HK-2 (cell line): ENCODE results near the gene CRTC2.
A peak's percentile ranks its signal among the peaks of the same experiment; 100 is the strongest.
"Not testable (repeated sequence)": the region's sequence is repeated elsewhere in the genome, so short reads cannot be mapped to it uniquely, and the experiment has no call there.

Experiments used
- DNase-seq: peaks from one replicate; pipeline ENCODE4 v3.0.0-alpha.2; 2018; ENCODE audit not compliant: unreplicated experiment

Gene CRTC2, protein sequence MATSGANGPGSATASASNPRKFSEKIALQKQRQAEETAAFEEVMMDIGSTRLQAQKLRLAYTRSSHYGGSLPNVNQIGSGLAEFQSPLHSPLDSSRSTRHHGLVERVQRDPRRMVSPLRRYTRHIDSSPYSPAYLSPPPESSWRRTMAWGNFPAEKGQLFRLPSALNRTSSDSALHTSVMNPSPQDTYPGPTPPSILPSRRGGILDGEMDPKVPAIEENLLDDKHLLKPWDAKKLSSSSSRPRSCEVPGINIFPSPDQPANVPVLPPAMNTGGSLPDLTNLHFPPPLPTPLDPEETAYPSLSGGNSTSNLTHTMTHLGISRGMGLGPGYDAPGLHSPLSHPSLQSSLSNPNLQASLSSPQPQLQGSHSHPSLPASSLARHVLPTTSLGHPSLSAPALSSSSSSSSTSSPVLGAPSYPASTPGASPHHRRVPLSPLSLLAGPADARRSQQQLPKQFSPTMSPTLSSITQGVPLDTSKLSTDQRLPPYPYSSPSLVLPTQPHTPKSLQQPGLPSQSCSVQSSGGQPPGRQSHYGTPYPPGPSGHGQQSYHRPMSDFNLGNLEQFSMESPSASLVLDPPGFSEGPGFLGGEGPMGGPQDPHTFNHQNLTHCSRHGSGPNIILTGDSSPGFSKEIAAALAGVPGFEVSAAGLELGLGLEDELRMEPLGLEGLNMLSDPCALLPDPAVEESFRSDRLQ

DNA sequence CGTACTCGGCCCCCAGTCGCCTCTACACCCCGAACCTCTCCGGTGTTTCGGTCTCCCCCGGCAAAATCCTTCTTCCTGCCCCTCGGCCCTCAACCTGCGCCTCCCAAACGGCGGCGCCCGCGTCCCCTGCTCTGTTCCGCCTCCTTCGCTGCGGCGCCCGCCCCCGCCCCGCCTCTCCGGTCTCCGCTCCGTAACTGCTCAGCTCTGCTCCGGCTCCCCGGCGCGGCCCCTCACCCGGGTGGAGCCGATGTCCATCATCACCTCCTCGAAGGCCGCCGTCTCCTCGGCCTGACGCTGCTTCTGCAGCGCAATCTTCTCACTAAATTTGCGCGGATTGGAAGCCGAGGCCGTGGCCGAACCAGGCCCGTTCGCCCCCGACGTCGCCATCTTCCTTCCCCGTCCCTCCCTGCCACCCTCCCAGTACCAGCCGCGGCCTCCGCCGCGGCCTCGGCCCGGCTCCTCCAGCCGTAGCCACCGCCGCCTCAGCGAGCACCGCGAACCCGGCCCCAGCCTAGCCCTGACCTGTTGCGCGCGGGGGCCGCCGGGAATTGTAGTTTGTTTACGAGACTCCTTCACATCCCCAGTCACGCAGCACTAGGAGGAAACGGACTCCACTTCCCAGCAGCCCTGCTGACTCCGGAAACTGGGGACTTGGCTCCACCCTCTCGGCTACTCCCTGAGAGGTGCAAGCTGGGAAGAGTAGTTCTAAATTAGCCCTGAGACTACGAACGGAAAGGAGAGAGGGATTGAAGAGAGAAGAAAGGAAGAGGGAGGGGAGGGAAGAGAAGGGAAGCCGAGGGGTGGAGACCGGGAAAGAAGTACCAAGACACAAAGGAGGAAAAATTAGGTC lies at the start of gene CRTC2:
TSS of gene CRTC2 (minus strand) at position 502 of the 850 bp plus-strand sequence. CDS start at position 387, 115 bp downstream.
- DNase-seq: peak; percentile 98

DNA sequence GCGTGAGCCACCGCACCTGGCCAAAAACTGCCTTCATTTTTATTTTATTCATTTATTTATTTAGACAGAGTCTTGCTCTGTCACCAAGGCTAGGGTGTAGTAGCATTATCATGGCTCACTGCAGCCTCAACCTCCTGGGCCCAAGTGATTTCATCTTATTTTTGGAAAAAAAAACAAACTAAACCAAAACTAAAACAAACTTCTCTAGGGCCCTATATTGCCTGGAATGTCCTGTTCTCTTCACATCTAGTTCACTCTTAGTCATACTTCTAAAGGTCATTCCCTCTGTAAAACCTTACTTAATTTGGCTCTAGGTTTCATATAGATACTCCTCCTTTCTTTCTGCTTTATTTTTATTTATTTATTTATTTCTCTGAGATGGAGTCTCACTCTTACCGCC lies 47.7 kb upstream of the CRTC2 start:
- DNase-seq: no peak

DNA sequence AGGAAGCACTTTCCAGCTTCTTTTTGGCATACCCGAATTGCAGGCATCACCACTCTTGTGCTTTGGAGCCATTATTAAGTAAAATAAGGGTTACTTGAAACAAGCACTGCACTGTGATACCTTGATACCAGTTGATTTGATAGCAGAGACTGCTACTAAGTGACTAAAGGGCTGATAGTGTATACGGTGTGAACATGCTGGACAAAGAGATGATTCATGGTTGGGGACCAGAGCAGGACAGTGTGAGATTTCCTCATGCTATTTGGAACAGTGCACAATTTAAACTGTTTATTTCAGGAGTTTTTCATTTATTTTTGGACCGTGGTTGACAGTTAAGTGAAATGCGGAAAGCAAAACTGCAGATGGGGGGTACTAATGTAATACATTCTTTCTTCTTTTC lies 42.0 kb upstream of the CRTC2 start:
- DNase-seq: no peak

DNA sequence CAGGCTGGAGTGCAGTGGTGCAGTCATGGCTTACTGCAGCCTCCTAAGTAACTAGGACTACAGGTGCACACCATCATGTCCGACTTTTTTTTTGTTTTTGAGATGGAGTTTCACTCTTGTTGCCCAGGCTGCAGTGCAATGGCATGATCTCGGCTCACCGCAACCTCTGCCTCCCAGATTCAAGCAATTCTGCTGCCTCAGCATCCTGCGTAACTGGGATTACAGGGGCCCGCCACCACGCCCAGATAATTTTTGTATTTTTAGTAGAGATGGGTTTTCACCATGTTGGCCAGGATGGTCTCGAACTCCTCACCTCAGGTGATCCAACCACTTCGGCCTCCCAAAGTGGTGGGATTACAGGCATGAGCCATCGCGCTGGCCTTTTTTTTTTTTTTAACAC lies 38.5 kb upstream of the CRTC2 start:
- DNase-seq: not testable (repeated sequence)

DNA sequence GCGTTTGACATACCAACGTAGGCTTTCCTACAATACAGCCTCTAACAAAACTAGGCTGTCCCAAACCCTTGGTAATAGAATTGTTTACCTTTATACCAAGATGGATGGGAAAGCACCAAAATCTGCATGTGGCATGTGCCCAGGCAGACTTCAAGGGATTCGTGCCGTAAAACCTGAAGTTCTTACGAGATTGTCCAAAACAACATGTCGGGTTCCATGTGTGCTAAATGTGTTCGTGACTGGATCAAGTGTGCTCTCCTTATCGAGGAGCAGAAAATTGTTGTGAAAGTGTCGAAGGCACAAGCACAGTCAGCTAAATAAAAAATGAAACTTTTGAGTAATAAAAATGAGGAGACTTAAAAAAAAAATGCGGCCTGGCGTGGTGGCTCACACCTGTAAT lies 37.2 kb upstream of the CRTC2 start:
- DNase-seq: no peak

DNA sequence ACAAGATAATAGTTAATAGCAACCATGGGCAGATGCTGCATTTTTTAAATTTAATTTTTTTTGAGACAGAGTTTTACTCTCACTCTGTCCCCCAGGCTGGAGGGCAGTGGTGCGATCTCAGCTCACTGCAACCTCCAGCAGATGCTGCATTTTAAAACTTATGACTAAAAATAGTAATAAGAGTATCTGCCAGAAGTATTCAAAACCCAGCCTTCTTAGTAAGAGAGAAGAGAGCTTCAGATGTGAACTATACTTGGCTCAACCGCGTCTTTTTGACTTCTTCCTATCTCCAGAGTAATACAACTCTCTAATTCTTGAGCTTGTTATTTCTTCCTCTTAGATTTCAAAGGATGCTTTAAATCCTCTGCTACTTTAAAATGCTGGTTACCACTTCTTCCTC lies 36.8 kb upstream of the CRTC2 start:
- no peak for DNase-seq

DNA sequence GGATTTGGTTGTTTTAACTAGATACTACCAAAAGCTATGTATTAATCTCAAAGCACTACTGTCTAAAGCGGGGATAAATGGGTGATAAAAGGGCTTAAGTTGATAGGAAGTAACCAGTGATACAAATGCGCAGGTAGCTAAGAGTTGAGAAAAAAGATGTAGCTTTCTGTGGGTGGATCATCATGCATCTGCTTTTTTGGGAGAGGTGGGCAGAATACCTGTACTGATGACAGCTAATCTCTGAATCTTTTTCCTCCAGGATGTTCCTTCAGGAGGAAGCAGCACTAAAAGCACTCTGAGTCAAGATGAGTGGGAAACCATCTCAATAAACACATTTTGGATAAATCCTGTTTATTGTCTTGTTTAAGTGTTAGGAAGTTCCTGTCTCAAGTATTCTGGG lies 33.4 kb upstream of the CRTC2 start:
- DNase-seq: no peak

DNA sequence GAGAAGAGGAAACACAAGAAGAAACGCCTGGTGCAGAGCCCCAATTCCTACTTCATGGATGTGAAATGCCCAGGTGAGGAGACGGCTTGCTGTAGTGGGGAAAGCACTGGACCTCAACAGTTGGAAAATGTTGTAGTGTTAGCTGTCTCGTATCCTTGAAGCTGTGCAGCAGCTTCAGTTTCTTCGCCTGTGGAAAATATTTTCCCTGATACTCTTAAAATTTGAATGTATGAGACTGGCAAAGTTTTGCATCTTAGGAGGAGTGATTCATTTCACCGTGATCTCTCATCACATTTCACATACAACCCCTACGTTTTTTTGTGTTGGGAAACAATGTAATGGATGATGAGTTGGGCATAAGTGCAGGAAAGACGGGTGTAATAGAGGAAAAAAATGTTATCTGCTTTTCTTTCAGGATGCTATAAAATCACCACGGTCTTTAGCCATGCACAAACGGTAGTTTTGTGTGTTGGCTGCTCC lies 32.8 kb upstream of the CRTC2 start:
- DNase-seq: no peak

DNA sequence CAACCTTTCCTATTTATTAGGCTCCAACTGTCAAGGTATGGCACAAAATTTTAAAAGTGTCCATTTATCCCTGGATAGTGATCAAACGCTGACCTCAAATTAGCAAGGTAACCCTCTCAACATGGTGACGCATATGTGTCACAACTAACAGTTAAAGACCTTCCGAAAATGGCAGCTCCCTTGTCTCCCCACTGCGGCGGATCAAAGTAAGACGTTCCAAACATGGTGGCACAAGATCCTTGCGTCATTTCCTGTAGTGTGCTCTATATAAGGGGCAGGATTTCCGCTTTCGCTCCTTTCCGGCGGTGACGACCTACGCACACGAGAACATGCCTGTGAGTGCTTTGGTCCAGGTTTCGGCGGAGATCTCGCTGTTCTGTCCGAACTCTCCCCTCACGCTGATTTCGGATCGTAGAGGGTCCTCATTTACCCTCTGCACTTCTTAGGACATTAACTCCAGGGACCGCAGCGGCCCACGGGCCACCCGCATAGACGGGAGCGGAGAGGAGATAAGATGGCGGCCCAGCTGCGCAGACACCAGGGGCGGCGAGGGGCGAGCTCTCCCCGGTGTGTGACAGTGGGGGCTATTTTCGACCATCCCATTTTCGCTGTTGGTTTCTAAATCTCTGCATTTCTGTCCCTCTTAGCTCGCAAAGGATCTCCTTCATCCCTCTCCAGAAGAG lies 32.2 kb upstream of the CRTC2 start, which contains the start of gene RPS27:
TSS of gene RPS27 (plus strand) at position 295 of the 683 bp plus-strand sequence. CDS start at position 330, 35 bp downstream.
- peak; percentile 89 for DNase-seq

DNA sequence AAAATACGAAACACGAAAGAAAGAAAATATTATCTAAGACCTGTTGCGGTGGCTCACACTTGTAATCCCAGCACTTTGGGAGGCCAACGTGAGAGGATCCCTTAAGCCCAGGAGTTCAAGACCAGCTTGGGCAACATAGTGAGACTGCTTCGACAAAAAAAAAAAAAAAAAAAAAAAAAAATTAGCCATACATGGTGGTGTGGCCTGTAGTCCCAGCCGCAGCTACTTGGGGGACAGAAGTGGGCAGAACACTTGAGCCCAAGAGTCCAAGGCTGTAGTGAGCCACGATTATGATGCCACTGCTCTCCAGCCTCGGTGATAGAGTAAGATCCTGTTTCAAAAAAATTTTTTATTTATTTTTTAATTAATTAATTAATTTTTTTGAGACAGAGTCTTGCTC lies 29.2 kb upstream of the CRTC2 start:
- no peak for DNase-seq

DNA sequence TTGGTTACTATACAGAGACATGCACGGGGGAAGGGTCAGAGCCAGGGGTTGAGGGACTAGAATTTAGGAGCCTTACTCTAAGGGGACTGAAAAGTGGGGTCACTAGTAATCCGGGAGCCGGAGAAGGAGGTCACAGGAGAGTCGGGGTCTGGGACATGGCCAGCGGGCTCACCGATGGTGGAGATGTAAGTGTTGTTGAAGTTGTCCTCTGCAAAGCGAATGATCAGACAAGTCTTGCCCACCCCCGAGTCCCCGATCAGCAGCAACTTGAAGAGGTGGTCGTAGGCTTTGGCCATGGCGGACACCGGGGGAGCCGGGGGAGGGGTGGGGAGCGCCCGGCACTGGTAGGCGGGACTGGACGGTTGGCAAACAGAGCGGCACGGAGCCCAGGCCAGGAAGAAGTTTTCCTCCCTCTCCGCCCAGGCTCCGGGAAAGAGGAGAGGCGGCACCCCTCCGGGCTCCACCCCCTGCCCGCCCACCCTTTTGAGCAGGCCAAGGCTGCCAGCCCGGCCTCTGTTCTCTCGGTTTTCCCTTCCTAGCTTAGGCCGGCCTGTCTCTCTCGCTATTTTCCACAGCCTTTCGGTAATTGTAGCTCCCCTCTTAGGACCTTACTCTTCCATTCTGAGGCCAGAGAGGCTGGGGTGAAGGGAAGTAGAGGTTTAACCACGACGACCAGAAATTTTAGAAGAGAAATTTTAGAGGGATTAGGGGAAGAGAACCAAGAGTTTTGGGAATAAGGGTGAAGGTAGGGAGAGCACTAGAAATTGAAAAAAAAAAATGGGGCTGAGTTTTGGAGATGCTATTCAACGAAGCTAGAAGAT lies 27.7 kb upstream of the CRTC2 start, which contains the start of gene RAB13:
TSS of gene RAB13 (minus strand) at position 399 of the 821 bp plus-strand sequence. CDS start at position 296, 103 bp downstream.
- peak; percentile 92 for DNase-seq

DNA sequence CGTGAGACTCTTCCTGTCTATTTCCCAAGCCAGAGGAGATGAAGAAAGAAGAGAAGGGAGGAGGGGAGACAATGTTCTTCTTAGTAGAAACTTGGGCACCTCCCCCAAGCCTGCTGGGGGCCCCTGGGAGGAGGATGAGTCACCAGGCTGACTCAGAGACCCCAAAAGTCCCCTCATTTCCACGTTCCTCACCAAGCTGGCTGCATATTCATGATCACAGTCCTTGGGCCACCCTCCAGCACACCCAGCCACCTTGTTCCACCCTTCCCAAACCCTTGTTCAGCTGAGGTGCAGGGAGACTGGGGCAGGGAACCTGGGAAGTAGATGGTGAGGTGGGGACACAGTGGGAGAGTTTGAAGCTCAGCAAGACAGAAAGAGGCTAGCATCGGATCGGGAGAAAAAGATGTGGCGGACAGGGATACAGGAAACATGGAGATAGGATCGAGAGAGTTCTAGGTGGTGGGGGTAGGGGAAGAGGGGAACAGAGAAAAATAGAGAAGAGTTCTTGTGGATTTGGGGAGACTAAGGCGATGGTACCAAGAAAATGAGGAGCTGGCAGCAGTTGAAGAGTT lies 27.0 kb upstream of the CRTC2 start:
- peak; percentile 64 for DNase-seq

DNA sequence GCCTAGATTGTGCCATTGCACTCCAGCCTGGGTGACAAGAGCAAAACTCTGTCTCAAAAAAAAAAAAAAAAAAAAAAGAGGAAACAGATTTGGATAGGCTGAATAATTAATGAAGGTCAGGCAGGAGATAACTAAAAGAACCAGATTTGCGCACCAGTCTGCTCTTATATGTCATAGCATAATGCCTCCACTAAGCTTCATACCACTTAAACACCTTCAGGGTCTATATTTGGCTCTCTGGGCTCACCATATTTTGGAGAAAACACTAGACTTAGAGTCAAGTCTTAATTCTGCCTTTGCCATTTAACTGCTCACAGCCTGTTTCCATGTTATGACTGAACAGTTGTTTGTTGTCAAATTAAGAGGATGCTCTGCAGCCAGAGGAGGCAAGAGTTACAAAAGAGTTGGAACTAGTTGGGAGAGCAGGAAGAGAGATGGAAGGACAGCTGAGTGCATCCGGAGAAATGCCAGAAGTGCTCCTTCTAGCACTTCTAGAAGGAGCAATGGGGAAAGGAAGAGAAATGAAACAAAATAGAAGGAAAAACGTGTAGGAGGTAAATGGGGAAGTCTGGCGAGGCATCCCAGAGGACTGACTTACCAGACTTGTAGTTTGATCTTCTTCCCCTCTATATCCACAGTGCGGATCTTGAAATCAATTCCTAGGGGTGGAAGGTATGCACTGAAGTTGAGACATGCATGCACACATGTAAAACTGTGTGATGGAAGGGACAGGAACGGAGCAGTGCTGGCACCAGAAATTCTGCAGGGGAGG lies 25.9 kb upstream of the CRTC2 start:
- DNase-seq: no peak

DNA sequence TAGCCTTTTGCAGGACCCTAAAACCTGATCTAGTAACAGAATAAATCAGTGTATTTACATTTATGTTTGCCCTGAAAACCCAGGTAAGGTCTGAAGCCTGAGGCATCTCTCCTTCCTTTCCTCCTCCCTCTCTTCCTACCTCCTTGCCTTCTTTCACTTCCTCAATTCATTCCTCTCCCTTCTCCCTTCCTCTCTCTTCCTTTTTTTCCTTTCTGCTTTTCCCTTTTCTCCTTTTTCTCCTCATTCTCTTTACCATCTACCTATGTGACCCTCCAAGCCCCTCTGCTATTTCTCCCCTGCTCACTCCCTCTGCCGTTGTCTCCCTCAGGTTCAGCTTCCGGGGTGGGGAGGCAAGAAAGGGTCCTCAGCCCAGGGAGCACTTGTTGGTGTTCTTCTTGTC lies 23.3 kb upstream of the CRTC2 start:
- DNase-seq: not testable (repeated sequence)

DNA sequence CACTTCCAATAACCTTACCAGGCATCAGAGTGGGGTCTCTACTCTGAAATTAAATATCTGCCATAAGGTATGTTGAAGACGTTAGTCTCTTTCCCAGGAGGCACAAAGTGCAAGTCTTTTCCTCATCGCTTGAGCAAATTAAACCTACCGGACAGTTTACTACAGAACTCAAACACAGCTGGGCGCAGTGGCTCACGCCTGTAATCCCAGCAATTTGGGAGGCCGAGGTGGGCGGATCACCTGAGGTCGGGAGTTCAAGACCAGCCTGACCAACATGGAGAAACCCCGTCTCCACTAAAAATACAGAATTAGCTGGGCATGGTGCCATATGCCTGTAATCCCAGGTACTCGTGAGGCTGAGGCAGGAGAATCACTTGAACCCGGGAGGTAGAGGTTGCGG lies 20.7 kb upstream of the CRTC2 start:
- DNase-seq: not testable (repeated sequence)

DNA sequence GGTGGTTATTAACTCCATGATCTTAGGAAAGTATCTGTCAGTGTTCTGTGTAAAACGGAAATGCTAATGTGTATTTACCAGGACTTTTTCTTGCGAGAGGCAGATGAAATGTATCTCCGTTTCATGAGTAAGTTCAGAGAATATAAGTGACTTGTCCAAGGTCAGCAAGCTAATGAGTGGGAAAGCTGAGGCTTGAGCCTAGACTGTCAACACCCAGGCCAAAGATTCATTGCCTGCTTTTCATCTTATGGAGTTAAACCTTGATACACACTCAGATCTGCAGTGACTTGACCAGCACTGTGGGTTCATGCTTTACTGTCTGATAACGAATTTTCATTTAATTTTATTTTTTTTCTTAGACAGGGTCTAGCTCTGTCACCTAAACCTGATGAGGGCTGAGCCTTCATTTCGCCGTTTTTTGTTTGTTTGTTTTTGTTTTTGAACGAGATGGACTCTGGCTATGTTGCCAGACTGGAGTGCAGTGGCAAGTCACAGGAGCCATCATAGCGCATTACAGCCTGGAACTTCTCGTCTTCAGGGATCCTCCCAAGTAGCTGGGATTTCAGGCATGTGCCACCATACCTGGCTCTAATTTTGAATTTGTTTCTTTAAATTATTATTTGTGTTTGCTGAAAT lies 20.0 kb upstream of the CRTC2 start:
- DNase-seq: no peak

DNA sequence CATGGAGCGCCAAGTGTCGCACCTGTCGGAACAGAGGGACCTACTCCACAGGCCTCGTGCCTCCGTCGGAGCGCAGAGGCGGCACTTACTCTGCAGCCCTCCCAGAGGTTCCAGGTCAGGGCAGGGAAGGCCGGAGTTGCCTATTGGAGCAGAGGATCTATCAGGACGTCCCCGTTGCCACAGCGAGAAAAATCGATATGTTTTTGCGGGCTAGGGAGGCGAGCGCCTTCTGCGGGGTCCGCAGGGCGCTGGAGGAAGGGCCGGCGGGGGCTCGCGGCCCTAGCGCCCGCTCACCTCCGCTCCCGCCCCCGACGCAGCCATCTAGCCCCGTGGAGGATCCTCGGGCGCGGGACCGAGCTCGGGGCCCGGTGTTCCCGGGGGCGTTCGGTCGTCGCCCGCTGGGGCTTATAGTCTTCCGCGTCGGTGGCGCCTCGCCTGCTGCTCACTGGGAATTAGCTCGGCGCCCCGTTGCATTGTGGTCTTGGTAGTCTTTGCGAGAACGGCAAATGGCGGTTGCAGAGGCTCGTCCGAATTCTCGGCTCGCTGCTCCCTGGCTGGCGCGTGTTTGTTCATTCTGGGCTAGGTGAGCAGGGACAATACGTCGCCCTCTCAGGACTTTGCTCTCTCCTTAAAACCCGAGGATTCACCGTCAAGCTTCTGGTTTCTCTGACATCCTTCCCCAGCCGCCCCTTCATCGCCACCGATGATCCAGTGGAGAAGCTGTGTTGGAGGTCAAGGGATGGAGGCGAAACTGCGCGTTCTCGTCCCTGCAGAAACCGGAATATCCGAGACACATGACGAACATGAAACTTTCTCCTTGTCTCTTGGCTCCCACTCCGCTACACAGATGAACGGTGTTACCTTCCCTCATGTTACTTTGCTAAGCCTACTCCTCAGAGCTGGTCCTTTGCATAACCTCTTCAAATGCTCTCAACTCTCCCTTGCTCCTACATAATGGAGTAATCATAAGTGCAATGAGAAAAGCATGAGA lies 19.1 kb upstream of the CRTC2 start, which contains the start of gene JTB:
TSS of gene JTB (minus strand) at position 425 of the 991 bp plus-strand sequence. CDS start at position 3, 422 bp downstream.
- peak; percentile 80 for DNase-seq
